IMR-90 (cell line): Measurements from ENCODE around the gene SEC16A. TPM values are rescaled to one million over a fixed set of nuclear protein-coding genes. Genes with fewer than 3 reads are reported as not detected.

Source experiments
- ATAC-seq: fragments of 200-7000 bp; cut with Tn5 transposase; 2 replicates; pipeline ENCODE4 v1.9.1; 2020; ENCODE audit warnings: low read depth, mild to moderate bottlenecking, moderate library complexity
- BruUV-seq: library from RNA; stranded (reverse); fragments of 400-500 nt; replicated peaks from 2 replicates; lab custom pipeline; 2021; lab: Mats Ljungman, UMichigan
- CTCF ChIA-PET: fragments of 300-600 bp; formaldehyde crosslinking; extraction: SDS; loops from one replicate; lab custom pipeline; 2021; ENCODE audit warnings: antibody characterized with exemption; lab: Yijun Ruan, JAX
- POLR2A ChIA-PET: fragments of 300-600 bp; sonication (Branson Sonifier 250); formaldehyde crosslinking; loops from one replicate; lab custom pipeline; 2022; ENCODE audit warnings: antibody characterized with exemption; ENCODE audit not compliant: unreplicated experiment; lab: Charles Lee
- DNase-seq: peaks from one replicate; pipeline ENCODE4 v3.0.0; 2013
- H2AFZ ChIP-seq: replicated peaks from 2 replicates; pipeline ENCODE3; 2013; ENCODE audit warnings: low read length, mild to moderate bottlenecking; ENCODE audit not compliant: poor library complexity
- H2AK5ac ChIP-seq: 2 replicates; pipeline ENCODE4 v1.6.1; 2013; ENCODE audit warnings: low read depth, low read length, inconsistent platforms
- H2AK9ac ChIP-seq: replicated peaks from 2 replicates; pipeline ENCODE3; 2013; ENCODE audit warnings: mild to moderate bottlenecking, low read depth, low read length, moderate library complexity; ENCODE audit not compliant: poor library complexity
- H2BK120ac ChIP-seq: 2 replicates; pipeline ENCODE4 v1.6.1; 2013; ENCODE audit warnings: low read depth, low read length, inconsistent platforms
- H2BK15ac ChIP-seq: 3 replicates; pipeline ENCODE4 v1.6.1; 2013; ENCODE audit warnings: low read depth, low read length, inconsistent platforms
- H2BK20ac ChIP-seq: 2 replicates; pipeline ENCODE4 v1.6.1; 2013; ENCODE audit warnings: low read depth, mild to moderate bottlenecking, inconsistent platforms, low read length, moderate library complexity
- H2BK5ac ChIP-seq: 2 replicates; pipeline ENCODE4 v1.6.1; 2013; ENCODE audit warnings: mild to moderate bottlenecking, low read depth, low read length, inconsistent platforms; ENCODE audit not compliant: poor library complexity, severe bottlenecking
- H3K14ac ChIP-seq: replicated peaks from 2 replicates; pipeline ENCODE4 v1.6.1; 2013; ENCODE audit warnings: low read depth, low read length, inconsistent platforms
- H3K18ac ChIP-seq: 2 replicates; pipeline ENCODE4 v1.6.1; 2013; ENCODE audit warnings: low read depth, low read length, control low read depth
- H3K23ac ChIP-seq: 2 replicates; pipeline ENCODE4 v1.6.1; 2013; ENCODE audit warnings: low read depth, low read length, inconsistent platforms
- H3K27ac ChIP-seq: 2 replicates; pipeline ENCODE4 v1.5.1; 2013; ENCODE audit warnings: mild to moderate bottlenecking, control low read depth, low read length; ENCODE audit not compliant: insufficient read depth
- H3K27me3 ChIP-seq: 2 replicates; pipeline ENCODE4 v1.6.1; 2013; ENCODE audit warnings: low read length; ENCODE audit not compliant: control insufficient read depth, insufficient read depth
- H3K36me3 ChIP-seq: 2 replicates; pipeline ENCODE4 v1.6.1; 2013; ENCODE audit warnings: low read length, mixed read lengths; ENCODE audit not compliant: control insufficient read depth, insufficient read depth
- H3K4ac ChIP-seq: 2 replicates; pipeline ENCODE4 v1.6.1; 2013; ENCODE audit warnings: low read depth, low read length, inconsistent platforms
- H3K4me1 ChIP-seq: 2 replicates; pipeline ENCODE4 v1.6.1; 2013; ENCODE audit warnings: low read length, mixed read lengths; ENCODE audit not compliant: control insufficient read depth, insufficient read depth
- H3K4me2 ChIP-seq: 2 replicates; pipeline ENCODE4 v1.6.1; 2013; ENCODE audit warnings: low read depth, mild to moderate bottlenecking, control low read depth, low read length, moderate library complexity
- H3K4me3 ChIP-seq: 2 replicates; pipeline ENCODE4 v1.5.1; 2013; ENCODE audit warnings: low read depth, mild to moderate bottlenecking, control low read depth, low read length, moderate library complexity; ENCODE audit not compliant: insufficient read depth
- H3K56ac ChIP-seq: 2 replicates; pipeline ENCODE4 v1.6.1; 2013; ENCODE audit warnings: low read length, inconsistent platforms; ENCODE audit not compliant: insufficient read depth; ENCODE audit errors: extremely low read depth
- H3K79me1 ChIP-seq, 2 experiments: 2 replicates each; pipeline ENCODE4 v1.6.1; 2013; ENCODE audit warnings: low read length in 2 of 2, inconsistent platforms in 1 of 2, low read depth in 1 of 2
- H3K9ac ChIP-seq: 2 replicates; pipeline ENCODE4 v1.6.1; 2013; ENCODE audit warnings: low read depth, low read length, control low read depth
- H3K9me1 ChIP-seq: 2 replicates; pipeline ENCODE4 v1.6.1; 2013; ENCODE audit warnings: low read length, inconsistent platforms; ENCODE audit not compliant: insufficient read depth
- H3K9me3 ChIP-seq: 2 replicates; pipeline ENCODE4 v1.6.1; 2013; ENCODE audit warnings: low read length; ENCODE audit not compliant: control insufficient read depth, insufficient read depth
- H4K20me1 ChIP-seq: 2 replicates; pipeline ENCODE4 v1.6.1; 2013; ENCODE audit warnings: low read length, inconsistent platforms; ENCODE audit not compliant: insufficient read depth
- H4K5ac ChIP-seq: 2 replicates; pipeline ENCODE4 v1.6.1; 2013; ENCODE audit warnings: mild to moderate bottlenecking, low read depth, low read length, control low read depth
- H4K8ac ChIP-seq, 2 experiments: 2 replicates each; pipeline ENCODE4 v1.6.1; 2013; ENCODE audit warnings: low read depth in 2 of 2, low read length in 2 of 2, control low read depth in 1 of 2, inconsistent platforms in 1 of 2
- H4K91ac ChIP-seq: 2 replicates; pipeline ENCODE4 v1.6.1; 2013; ENCODE audit warnings: low read depth, low read length, inconsistent platforms; ENCODE audit not compliant: insufficient read depth
- BHLHE40 ChIP-seq: fragments of 150-350 bp; IDR thresholded peaks from 2 replicates; pipeline ENCODE4 v1.6.1; 2016; ENCODE audit warnings: mild to moderate bottlenecking, low read depth, low read length
- FOS ChIP-seq: fragments of 150-350 bp; IDR thresholded peaks from 2 replicates; pipeline ENCODE4 v1.6.1; 2016; ENCODE audit warnings: low read depth, low read length
- WGBS, 2 experiments: methylation state at CpG; one replicate each; pipeline versions ENCODE4 v1.1.5 to v1.1.7; 2013; ENCODE audit warnings: missing lambda C conversion rate in 2 of 2; ENCODE audit not compliant: insufficient read length in 1 of 2; ENCODE audit errors: extremely low coverage in 2 of 2; 5-methylcytosine and 5-hydroxymethylcytosine counted together
- dilution Hi-C: fragments of 300-500 bp; cut with HindIII; formaldehyde crosslinking; loops from one replicate; pipeline ENCODE4 v1.14.3; 2018; ENCODE audit warnings: low sequenced_read_pairs; ENCODE audit not compliant: unreplicated experiment
- in situ Hi-C: fragments of 300-500 bp; cut with MboI; formaldehyde crosslinking; loops from 3 replicates; pipeline ENCODE4 v1.14.3; 2019; ENCODE audit warnings: low sequenced_read_pairs, inconsistent platforms, mixed read lengths
- intact Hi-C: fragments of 100-400 bp; cut with micrococcal nuclease; formaldehyde crosslinking; loops from 2 replicates; pipeline ENCODE4 v1.10.0; 2022
- polyA plus RNA-seq, 3 experiments: library from polyadenylated mRNA; depleted of rRNA; stranded (reverse); fragments of >200 nt; gene quantifications; 2 replicates each; pipeline ENCODE4 v1.2.3, GENCODE V29; 2012; ENCODE audit warnings: low replicate concordance in 1 of 3
- total RNA-seq: library from RNA; depleted of rRNA; stranded (reverse); fragments of >200 nt; gene quantifications from 2 replicates; pipeline ENCODE4 v1.2.3, GENCODE V29; 2012

Gene SEC16A
- total and polyA plus RNA-seq, 2 of the 4 experiments (the other 2 are of a cell fraction), result 12.2 to 48.1 TPM

DNA sequence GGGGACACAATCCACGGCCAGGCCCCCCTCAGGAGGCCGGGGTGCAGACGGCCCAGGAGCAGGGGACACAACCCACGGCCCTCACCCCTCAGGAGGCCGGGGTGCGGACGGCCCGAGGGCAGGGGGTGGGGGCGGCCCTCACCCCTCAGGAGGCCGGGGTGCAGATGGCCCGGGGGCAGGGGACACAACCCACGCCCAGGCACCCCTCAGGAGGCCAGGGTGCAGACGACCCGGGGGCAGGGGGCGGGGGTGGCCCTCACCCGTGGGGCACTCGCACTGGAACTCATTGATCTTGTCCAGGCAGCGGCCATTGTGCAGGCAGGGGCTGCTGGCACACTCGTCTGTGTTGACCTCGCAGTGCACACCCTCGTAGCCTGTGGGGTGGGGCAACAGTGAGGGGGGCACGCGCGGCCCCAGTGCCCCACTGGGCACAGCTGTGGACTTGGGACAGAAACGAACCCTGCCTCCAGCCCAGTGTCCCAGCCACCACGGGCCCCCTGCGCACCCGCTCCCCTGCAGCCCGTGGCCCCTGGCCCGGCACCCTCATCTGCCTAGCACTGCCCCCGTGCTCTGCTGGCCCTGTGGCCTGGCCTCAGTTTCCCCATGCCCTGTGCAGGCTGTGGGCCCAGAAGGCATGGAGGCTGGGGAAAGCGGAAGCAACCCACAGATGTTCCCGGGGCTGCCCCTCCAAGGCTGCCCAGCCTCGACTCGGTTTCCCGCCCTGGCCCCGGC, 34.3 kb upstream of the SEC16A start:
- Histone ChIP-seq H3K18ac (no peak overlapping the region), H4K20me1 (no peaks in the 10 kb centered on the region), H4K91ac (no peak overlapping the region), H3K14ac (no peak overlapping the region), H3K4ac (no peak overlapping the region), H3K4me2 (no peak overlapping the region), H3K23ac (no peak overlapping the region), H3K56ac (no peak overlapping the region), H2BK20ac (no peak overlapping the region), H3K4me3 (no peak overlapping the region), H2AK9ac (no peak overlapping the region), H3K4me1 (no peaks in the 10 kb centered on the region), H3K9me3 (no peaks in the 10 kb centered on the region), H3K27ac (no peak overlapping the region), H3K9ac (no peak overlapping the region), H3K9me1 (no peaks in the 10 kb centered on the region), H2BK15ac (no peak overlapping the region), H3K27me3 (no peaks in the 10 kb centered on the region), H2AK5ac (no peak overlapping the region), H2AFZ (no peak overlapping the region), H4K5ac (no peak overlapping the region), H3K36me3 (peaks cover 61% of the 10 kb centered on the region), H2BK5ac (no peak overlapping the region), H3K79me1 (peaks cover 0 to 5% of the 10 kb centered on the region in 2 experiments; a peak in 1 of 4 replicates), H4K8ac (no peak overlapping the region), H2BK120ac (no peak overlapping the region)
- TF ChIP-seq BHLHE40 (no peak), FOS (no peak)
- dilution Hi-C loops, result no loop called here
- CTCF ChIA-PET, result no interaction called here
- BruUV-seq, result no TSS peak
- WGBS, 2 experiments, result 97% methylated on average over 15 of the region's 37 CpGs; no CpG with 5 or more reads in 1 of the 2 experiments
- intact Hi-C loops, result no loop called here
- POLR2A ChIA-PET, result no interaction called here
- ATAC-seq (no peak), DNase-seq (no peak)
- in situ Hi-C loops, result no loop called here
